Measurements from ENCODE around the gene PAN2.
"Not testable (repeated sequence)": the region's sequence is repeated elsewhere in the genome, so short reads cannot be mapped to it uniquely, and the experiment has no call there.

The PAN2 gene

GRCh38 chr12:56339158-56339422, 5.3 kb upstream of the PAN2 start:
- Histone ChIP-seq H3K27ac (ENCODE audit: low read length) (no peak overlapping the region), H3K4me3 (ENCODE audit: low read length) (no peak overlapping the region), H3K4me1 (ENCODE audit: control insufficient read depth, insufficient read depth, low read length) (peaks cover 6% of the 10 kb centered on the region), H3K9me3 (ENCODE audit: control insufficient read depth, insufficient read depth, low read length) (no peaks in the 10 kb centered on the region), H3K36me3 (ENCODE audit: control insufficient read depth, insufficient read depth, low read length) (peaks cover 10% of the 10 kb centered on the region; the same call in 1 of the 2 replicates), H3K27me3 (ENCODE audit: control insufficient read depth, insufficient read depth, low read length) (no peaks in the 10 kb centered on the region)
- DNase-seq (ENCODE audit: low read depth, low spot score), result no peak
- WGBS (ENCODE audit: insufficient coverage, insufficient read length), result no CpG with 5 or more reads among the region's 1 CpG

GRCh38 chr12:56338308-56339157, 4.7 kb upstream of the PAN2 start, which contains the start of gene IL23A:
Gene IL23A, plus strand, starts transcription at chr12:56338884. Its CDS starts 161 bp downstream, at chr12:56339045.
- H3K27ac ChIP-seq (ENCODE audit: low read length), result no peak within 1 kb of the TSS
- H3K27me3 ChIP-seq (ENCODE audit: control insufficient read depth, insufficient read depth, low read length), result no peaks in the 10 kb centered on the region
- WGBS (ENCODE audit: insufficient coverage, insufficient read length), result no CpG with 5 or more reads among the region's 9 CpGs
- no peak for DNase-seq (ENCODE audit: low read depth, low spot score)
- peaks cover 8% of the 10 kb centered on the region; the same call in 1 of the 2 replicates for H3K36me3 ChIP-seq (ENCODE audit: control insufficient read depth, insufficient read depth, low read length)
- peaks cover 6% of the 10 kb centered on the region for H3K4me1 ChIP-seq (ENCODE audit: control insufficient read depth, insufficient read depth, low read length)
- no peak within 1 kb of the TSS for H3K4me3 ChIP-seq (ENCODE audit: low read length)
- H3K9me3 ChIP-seq (ENCODE audit: control insufficient read depth, insufficient read depth, low read length), result no peaks in the 10 kb centered on the region

- H3K27me3 ChIP-seq (ENCODE audit: control insufficient read depth, insufficient read depth, low read length), result no peaks in the 10 kb centered on the region
- no peak for DNase-seq (ENCODE audit: low read depth, low spot score)
- peaks cover 6% of the 10 kb centered on the region for H3K4me1 ChIP-seq (ENCODE audit: control insufficient read depth, insufficient read depth, low read length)
- no peaks in the 10 kb centered on the region for H3K9me3 ChIP-seq (ENCODE audit: control insufficient read depth, insufficient read depth, low read length)
- H3K4me3 ChIP-seq (ENCODE audit: low read length), result no peak overlapping the region
- peaks cover under 1% of the 10 kb centered on the region; the same call in 1 of the 2 replicates for H3K36me3 ChIP-seq (ENCODE audit: control insufficient read depth, insufficient read depth, low read length)
- WGBS (ENCODE audit: insufficient coverage, insufficient read length), result no CpG with 5 or more reads among the region's 8 CpGs
- no peak overlapping the region for H3K27ac ChIP-seq (ENCODE audit: low read length)
Observed at GRCh38 chr12:56337753-56338251, 4.0 kb upstream of the PAN2 start.

GRCh38 chr12:56336361-56337167, 2.8 kb upstream of the PAN2 start:
- WGBS (ENCODE audit: insufficient coverage, insufficient read length), result no CpG with 5 or more reads among the region's 9 CpGs
- no peak for DNase-seq (ENCODE audit: low read depth, low spot score)
- Histone ChIP-seq H3K27ac (ENCODE audit: low read length) (no peak overlapping the region), H3K36me3 (ENCODE audit: control insufficient read depth, insufficient read depth, low read length) (no peaks in the 10 kb centered on the region), H3K4me3 (ENCODE audit: low read length) (no peak overlapping the region), H3K27me3 (ENCODE audit: control insufficient read depth, insufficient read depth, low read length) (no peaks in the 10 kb centered on the region), H3K9me3 (ENCODE audit: control insufficient read depth, insufficient read depth, low read length) (no peaks in the 10 kb centered on the region), H3K4me1 (ENCODE audit: control insufficient read depth, insufficient read depth, low read length) (peaks cover 7% of the 10 kb centered on the region)

- not testable (repeated sequence) for H3K27ac ChIP-seq (ENCODE audit: low read length)
Observed at GRCh38 chr12:56335527-56335926, 1.7 kb upstream of the PAN2 start.

GRCh38 chr12:56334490-56334793, 642 bp upstream of the PAN2 start:
- H3K27ac ChIP-seq (ENCODE audit: low read length), result no peak overlapping the region
- H3K27me3 ChIP-seq (ENCODE audit: control insufficient read depth, insufficient read depth, low read length), result no peaks in the 10 kb centered on the region
- H3K4me3 ChIP-seq (ENCODE audit: low read length), result peak overlapping the region; percentile 59; the same call in 1 of the 2 replicates
- no peaks in the 10 kb centered on the region for H3K36me3 ChIP-seq (ENCODE audit: control insufficient read depth, insufficient read depth, low read length)
- no peaks in the 10 kb centered on the region for H3K9me3 ChIP-seq (ENCODE audit: control insufficient read depth, insufficient read depth, low read length)
- peaks cover 7% of the 10 kb centered on the region for H3K4me1 ChIP-seq (ENCODE audit: control insufficient read depth, insufficient read depth, low read length)
- no CpG with 5 or more reads among the region's 6 CpGs for WGBS (ENCODE audit: insufficient coverage, insufficient read length)
- no peak for DNase-seq (ENCODE audit: low read depth, low spot score)

More at GRCh38 chr12:56335527-56335926, 1.7 kb upstream of the PAN2 start:
- not testable (repeated sequence) for H3K27me3 ChIP-seq (ENCODE audit: control insufficient read depth, insufficient read depth, low read length); H3K9me3 ChIP-seq (ENCODE audit: control insufficient read depth, insufficient read depth, low read length); H3K36me3 ChIP-seq (ENCODE audit: control insufficient read depth, insufficient read depth, low read length); H3K4me3 ChIP-seq (ENCODE audit: low read length); H3K4me1 ChIP-seq (ENCODE audit: control insufficient read depth, insufficient read depth, low read length); DNase-seq (ENCODE audit: low read depth, low spot score)
- no CpG with 5 or more reads among the region's 8 CpGs for WGBS (ENCODE audit: insufficient coverage, insufficient read length)

GRCh38 chr12:56333197-56333678, 562 bp downstream of the PAN2 start:
- peak overlapping the region; percentile 59; the same call in 1 of the 2 replicates for H3K4me3 ChIP-seq (ENCODE audit: low read length)
- H3K4me1 ChIP-seq (ENCODE audit: control insufficient read depth, insufficient read depth, low read length), result peaks cover 4% of the 10 kb centered on the region; the same call in 1 of the 2 replicates
- no peaks in the 10 kb centered on the region for H3K9me3 ChIP-seq (ENCODE audit: control insufficient read depth, insufficient read depth, low read length)
- no peaks in the 10 kb centered on the region for H3K27me3 ChIP-seq (ENCODE audit: control insufficient read depth, insufficient read depth, low read length)
- WGBS (ENCODE audit: insufficient coverage, insufficient read length), result no CpG with 5 or more reads among the region's 8 CpGs
- no peak overlapping the region for H3K27ac ChIP-seq (ENCODE audit: low read length)
- no peaks in the 10 kb centered on the region for H3K36me3 ChIP-seq (ENCODE audit: control insufficient read depth, insufficient read depth, low read length)
- no peak for DNase-seq (ENCODE audit: low read depth, low spot score)

GRCh38 chr12:56332512-56333196, 1.1 kb downstream of the PAN2 start:
- Histone ChIP-seq H3K4me1 (ENCODE audit: control insufficient read depth, insufficient read depth, low read length) (peaks cover 2% of the 10 kb centered on the region; the same call in 1 of the 2 replicates), H3K4me3 (ENCODE audit: low read length) (no peak overlapping the region; the same call in 1 of the 2 replicates), H3K27me3 (ENCODE audit: control insufficient read depth, insufficient read depth, low read length) (no peaks in the 10 kb centered on the region), H3K27ac (ENCODE audit: low read length) (no peak overlapping the region), H3K9me3 (ENCODE audit: control insufficient read depth, insufficient read depth, low read length) (no peaks in the 10 kb centered on the region), H3K36me3 (ENCODE audit: control insufficient read depth, insufficient read depth, low read length) (no peaks in the 10 kb centered on the region)
- no peak for DNase-seq (ENCODE audit: low read depth, low spot score)
- no CpG with 5 or more reads among the region's 11 CpGs for WGBS (ENCODE audit: insufficient coverage, insufficient read length)

GRCh38 chr12:56330936-56331490, 2.8 kb downstream of the PAN2 start:
- H3K4me1 ChIP-seq (ENCODE audit: control insufficient read depth, insufficient read depth, low read length), result 0 out of 2 replicates have a peak, but pooled peaks cover 1% of the 10 kb centered on the region
- no peak for DNase-seq (ENCODE audit: low read depth, low spot score)
- H3K36me3 ChIP-seq (ENCODE audit: control insufficient read depth, insufficient read depth, low read length), result peaks cover 2% of the 10 kb centered on the region; the same call in 1 of the 2 replicates
- no peak overlapping the region for H3K4me3 ChIP-seq (ENCODE audit: low read length)
- no peaks in the 10 kb centered on the region for H3K27me3 ChIP-seq (ENCODE audit: control insufficient read depth, insufficient read depth, low read length)
- no peaks in the 10 kb centered on the region for H3K9me3 ChIP-seq (ENCODE audit: control insufficient read depth, insufficient read depth, low read length)
- no CpG with 5 or more reads among the region's 7 CpGs for WGBS (ENCODE audit: insufficient coverage, insufficient read length)
- no peak overlapping the region for H3K27ac ChIP-seq (ENCODE audit: low read length)

GRCh38 chr12:56326533-56326932, 7.3 kb downstream of the PAN2 start:
- H3K27me3 ChIP-seq (ENCODE audit: control insufficient read depth, insufficient read depth, low read length), result no peaks in the 10 kb centered on the region
- no CpG with 5 or more reads among the region's 6 CpGs for WGBS (ENCODE audit: insufficient coverage, insufficient read length)
- no peak for DNase-seq (ENCODE audit: low read depth, low spot score)
- no peak overlapping the region for H3K4me3 ChIP-seq (ENCODE audit: low read length)
- no peaks in the 10 kb centered on the region for H3K4me1 ChIP-seq (ENCODE audit: control insufficient read depth, insufficient read depth, low read length)
- H3K36me3 ChIP-seq (ENCODE audit: control insufficient read depth, insufficient read depth, low read length), result peaks cover 6% of the 10 kb centered on the region; the same call in 1 of the 2 replicates
- H3K9me3 ChIP-seq (ENCODE audit: control insufficient read depth, insufficient read depth, low read length), result no peaks in the 10 kb centered on the region
- no peak overlapping the region for H3K27ac ChIP-seq (ENCODE audit: low read length)

Data from iPS DF 6.9 (cell line).